ENCODE data around the gene KCTD7.
"Not testable (repeated sequence)": the region's sequence is repeated elsewhere in the genome, so short reads cannot be mapped to it uniquely, and the experiment has no call there.

KCTD7 gene

GRCh38 chr7:66687186-66687585 lies 58.5 kb downstream of the KCTD7 start:
- Histone ChIP-seq H3K9me3 (ENCODE audit: insufficient read depth, low read length) (no peaks in the 10 kb centered on the region), H3K4me3 (ENCODE audit: insufficient read length, low read depth) (no peak overlapping the region), H3K27me3 (ENCODE audit: insufficient read depth, insufficient read length) (peaks cover 7% of the 10 kb centered on the region), H3K4me1 (ENCODE audit: insufficient read depth, insufficient read length) (no peaks in the 10 kb centered on the region), H3K9ac (ENCODE audit: insufficient read length, low read depth) (no peak overlapping the region), H3K36me3 (ENCODE audit: insufficient read depth, insufficient read length, low read length) (peaks cover 13% of the 10 kb centered on the region)
- TF ChIP-seq SUZ12 (IDR thresholded peaks at IDR 0.05; ENCODE audit: extremely low read depth, insufficient read depth, insufficient read length) (no peak), ZNF274 (IDR thresholded peaks at IDR 0.05; ENCODE audit: low read depth, low read length) (no peak), YY1 (IDR thresholded peaks at IDR 0.05; ENCODE audit: insufficient read depth, insufficient read length) (no peak)
- DNase-seq (ENCODE audit: low read depth, low spot score), result no peak

- peaks cover 18% of the 10 kb centered on the region for H3K36me3 ChIP-seq (ENCODE audit: insufficient read depth, insufficient read length, low read length)
- not testable (repeated sequence) for H3K9ac ChIP-seq (ENCODE audit: insufficient read length, low read depth); H3K4me1 ChIP-seq (ENCODE audit: insufficient read depth, insufficient read length); H3K9me3 ChIP-seq (ENCODE audit: insufficient read depth, low read length); DNase-seq (ENCODE audit: low read depth, low spot score); H3K4me3 ChIP-seq (ENCODE audit: insufficient read length, low read depth); H3K27me3 ChIP-seq (ENCODE audit: insufficient read depth, insufficient read length)
Measured at GRCh38 chr7:66687672-66688071, 59.0 kb downstream of the KCTD7 start.

DNA sequence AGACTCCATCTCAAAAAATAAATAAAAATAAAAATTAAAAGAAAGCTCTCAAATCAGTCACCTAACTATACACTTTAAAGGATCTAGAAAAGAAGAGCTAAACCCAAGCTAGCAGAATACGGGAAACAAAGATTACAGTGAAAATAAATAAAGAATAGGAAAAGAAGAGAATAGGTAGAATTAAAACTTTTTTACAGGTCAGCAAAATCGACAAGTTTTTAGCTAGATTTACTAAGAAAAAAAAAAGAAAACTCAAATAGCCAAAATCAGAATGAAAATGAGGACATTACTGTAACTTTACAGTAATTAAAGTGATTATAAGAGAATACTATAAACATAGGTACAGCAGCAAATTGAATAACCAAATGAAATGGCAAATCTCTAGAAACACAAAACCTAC lies 60.4 kb downstream of the KCTD7 start:
- TF ChIP-seq SUZ12 (IDR thresholded peaks at IDR 0.05; ENCODE audit: extremely low read depth, insufficient read depth, insufficient read length) (no peak), ZNF274 (IDR thresholded peaks at IDR 0.05; ENCODE audit: low read depth, low read length) (no peak), YY1 (IDR thresholded peaks at IDR 0.05; ENCODE audit: insufficient read depth, insufficient read length) (no peak)
- DNase-seq (ENCODE audit: low read depth, low spot score), result no peak
- no peak overlapping the region for H3K4me3 ChIP-seq (ENCODE audit: insufficient read length, low read depth)
- peaks cover 29% of the 10 kb centered on the region for H3K36me3 ChIP-seq (ENCODE audit: insufficient read depth, insufficient read length, low read length)
- H3K4me1 ChIP-seq (ENCODE audit: insufficient read depth, insufficient read length), result no peaks in the 10 kb centered on the region
- no peaks in the 10 kb centered on the region for H3K9me3 ChIP-seq (ENCODE audit: insufficient read depth, low read length)
- no peak overlapping the region for H3K9ac ChIP-seq (ENCODE audit: insufficient read length, low read depth)
- no peaks in the 10 kb centered on the region for H3K27me3 ChIP-seq (ENCODE audit: insufficient read depth, insufficient read length)

GRCh38 chr7:66693331-66693730 lies 64.7 kb downstream of the KCTD7 start:
- Histone ChIP-seq H3K4me3 (ENCODE audit: insufficient read length, low read depth) (no peak overlapping the region), H3K9me3 (ENCODE audit: insufficient read depth, low read length) (no peaks in the 10 kb centered on the region), H3K27me3 (ENCODE audit: insufficient read depth, insufficient read length) (no peaks in the 10 kb centered on the region), H3K9ac (ENCODE audit: insufficient read length, low read depth) (no peak overlapping the region), H3K36me3 (ENCODE audit: insufficient read depth, insufficient read length, low read length) (peaks cover 34% of the 10 kb centered on the region), H3K4me1 (ENCODE audit: insufficient read depth, insufficient read length) (peaks cover 9% of the 10 kb centered on the region)
- TF ChIP-seq ZNF274 (IDR thresholded peaks at IDR 0.05; ENCODE audit: low read depth, low read length) (no peak), SUZ12 (IDR thresholded peaks at IDR 0.05; ENCODE audit: extremely low read depth, insufficient read depth, insufficient read length) (no peak), YY1 (IDR thresholded peaks at IDR 0.05; ENCODE audit: insufficient read depth, insufficient read length) (no peak)
- no peak for DNase-seq (ENCODE audit: low read depth, low spot score)

Measured in NT2/D1 (cell line).